Measurements from ENCODE around the gene SDK1.

DNA sequence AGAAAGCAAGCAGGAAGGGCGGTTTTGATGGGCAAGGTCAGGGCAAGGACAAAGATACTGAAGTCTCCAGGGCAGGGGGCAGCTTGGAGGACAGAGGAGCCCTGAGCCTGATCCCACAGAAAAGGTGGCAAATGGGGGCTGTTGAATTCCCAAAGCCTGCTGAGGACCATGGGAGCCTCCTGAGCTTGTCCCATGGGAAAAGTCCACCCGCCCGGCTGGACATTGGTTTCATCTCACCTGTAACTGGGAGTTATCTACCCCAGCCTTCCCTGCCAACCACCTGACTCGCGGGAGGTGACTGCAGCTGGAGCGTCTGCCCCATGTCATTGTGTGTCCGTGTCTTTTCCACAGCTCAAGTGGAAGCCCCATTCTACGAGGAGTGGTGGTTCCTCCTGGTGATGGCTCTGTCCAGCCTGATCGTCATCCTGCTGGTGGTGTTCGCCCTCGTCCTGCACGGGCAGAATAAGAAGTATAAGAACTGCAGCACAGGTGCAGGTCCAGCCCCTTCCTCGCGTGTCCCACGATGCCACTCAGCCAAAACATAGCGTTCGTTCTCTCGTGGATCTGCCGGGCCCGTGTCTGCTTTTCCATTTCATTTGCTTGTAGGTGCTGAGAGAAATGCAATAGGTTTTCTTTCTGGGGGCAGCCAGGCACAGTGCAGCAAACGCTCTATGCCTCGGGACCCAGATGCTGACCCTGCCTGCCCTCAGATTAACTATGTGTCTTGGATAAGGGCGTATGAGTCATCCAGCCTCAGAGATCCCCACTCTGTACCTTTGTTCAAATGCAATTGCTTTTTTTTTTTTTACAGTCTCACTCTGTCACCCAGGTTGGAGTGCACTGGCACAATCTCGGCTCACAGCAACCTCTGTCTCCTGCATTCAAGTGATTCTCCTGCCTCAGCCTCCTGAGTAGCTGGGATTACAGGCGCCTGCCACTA lies 936.5 kb downstream of the SDK1 start:
- TF ChIP-seq, protein P1, sequence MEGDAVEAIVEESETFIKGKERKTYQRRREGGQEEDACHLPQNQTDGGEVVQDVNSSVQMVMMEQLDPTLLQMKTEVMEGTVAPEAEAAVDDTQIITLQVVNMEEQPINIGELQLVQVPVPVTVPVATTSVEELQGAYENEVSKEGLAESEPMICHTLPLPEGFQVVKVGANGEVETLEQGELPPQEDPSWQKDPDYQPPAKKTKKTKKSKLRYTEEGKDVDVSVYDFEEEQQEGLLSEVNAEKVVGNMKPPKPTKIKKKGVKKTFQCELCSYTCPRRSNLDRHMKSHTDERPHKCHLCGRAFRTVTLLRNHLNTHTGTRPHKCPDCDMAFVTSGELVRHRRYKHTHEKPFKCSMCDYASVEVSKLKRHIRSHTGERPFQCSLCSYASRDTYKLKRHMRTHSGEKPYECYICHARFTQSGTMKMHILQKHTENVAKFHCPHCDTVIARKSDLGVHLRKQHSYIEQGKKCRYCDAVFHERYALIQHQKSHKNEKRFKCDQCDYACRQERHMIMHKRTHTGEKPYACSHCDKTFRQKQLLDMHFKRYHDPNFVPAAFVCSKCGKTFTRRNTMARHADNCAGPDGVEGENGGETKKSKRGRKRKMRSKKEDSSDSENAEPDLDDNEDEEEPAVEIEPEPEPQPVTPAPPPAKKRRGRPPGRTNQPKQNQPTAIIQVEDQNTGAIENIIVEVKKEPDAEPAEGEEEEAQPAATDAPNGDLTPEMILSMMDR (conservative IDR thresholded peaks at IDR 0.05) = no peak
- no peak for TF ChIP-seq ZFX (IDR thresholded peaks at IDR 0.05)
